KG1 (cell line): Measurements from ENCODE around the gene SLC48A1.

Experiments
- DNase-seq: peaks from one replicate; lab custom pipeline; 2025; lab: John Stamatoyannopoulos, UW

The SLC48A1 gene

DNA sequence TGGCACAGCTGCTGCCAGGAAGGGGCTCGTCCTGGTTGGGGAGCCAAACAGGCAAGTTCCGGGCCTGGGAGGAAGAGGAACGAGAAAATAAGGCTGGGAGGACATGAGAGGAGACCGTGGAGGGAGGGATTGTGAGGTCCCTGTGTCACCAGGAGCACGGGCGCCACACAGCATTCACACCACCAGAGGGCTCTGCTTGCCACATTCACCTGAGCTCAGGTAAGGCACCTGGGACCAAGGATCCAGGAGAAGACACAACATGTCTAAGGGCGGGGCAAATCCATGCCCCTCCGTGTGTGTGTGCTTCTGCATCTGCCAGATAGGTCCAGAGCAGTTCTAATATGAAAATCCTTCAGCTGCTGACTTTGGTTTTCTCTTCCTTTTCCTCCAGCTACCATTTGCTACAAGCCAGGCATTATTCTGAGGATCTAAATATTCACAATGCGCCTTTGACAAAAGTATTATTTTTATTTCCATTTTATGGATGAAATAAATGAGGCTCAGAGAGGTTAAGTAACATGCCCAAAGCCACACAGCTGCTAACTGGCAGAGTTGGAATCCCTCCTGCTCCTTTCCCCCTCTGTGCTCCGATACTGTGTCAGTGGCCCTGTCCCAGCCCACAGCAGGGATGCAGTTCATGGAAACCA lies 28.9 kb upstream of the SLC48A1 start:
- no peak for DNase-seq

DNA sequence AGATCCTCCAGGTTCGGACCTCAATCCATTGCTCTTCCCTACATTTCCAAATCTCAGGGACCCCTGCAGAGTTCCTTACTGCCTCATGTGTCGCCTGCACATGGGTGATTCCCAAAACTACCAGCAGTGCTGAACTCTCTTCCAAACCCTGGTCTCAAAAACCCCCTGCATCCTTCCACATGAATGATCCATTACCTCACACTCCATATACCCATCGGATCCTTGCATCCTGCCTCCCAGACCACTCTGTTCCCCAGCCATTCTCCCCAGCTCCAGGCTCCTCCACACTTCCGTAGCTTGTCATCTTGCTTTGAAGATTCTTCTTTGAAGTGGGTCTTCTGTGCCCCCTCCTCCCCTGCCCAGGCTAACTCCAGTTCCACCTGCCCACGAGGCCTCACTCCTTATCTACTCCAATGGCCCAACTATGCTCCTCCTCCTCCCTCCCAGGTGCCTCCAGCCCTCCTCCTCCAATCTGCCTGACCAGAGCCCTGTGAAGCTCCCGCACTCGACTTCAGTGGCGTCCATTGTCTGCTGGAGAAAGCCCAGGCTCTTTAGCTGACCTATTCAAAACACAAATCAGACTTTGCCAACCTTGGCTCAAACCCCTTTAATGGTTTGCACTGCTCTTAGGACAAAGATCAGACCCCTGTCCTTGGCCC lies 28.1 kb upstream of the SLC48A1 start:
- DNase-seq: no peak

- DNase-seq: no peak
Measured at GRCh38 chr12:47745485-47746041, 27.5 kb upstream of the SLC48A1 start.

GRCh38 chr12:47746073-47746472 lies 27.0 kb upstream of the SLC48A1 start:
- DNase-seq: no peak

- DNase-seq: no peak
Measured at GRCh38 chr12:47746523-47746922, 26.5 kb upstream of the SLC48A1 start.

- no peak for DNase-seq
Measured at GRCh38 chr12:47747126-47747525, 25.9 kb upstream of the SLC48A1 start.

DNA sequence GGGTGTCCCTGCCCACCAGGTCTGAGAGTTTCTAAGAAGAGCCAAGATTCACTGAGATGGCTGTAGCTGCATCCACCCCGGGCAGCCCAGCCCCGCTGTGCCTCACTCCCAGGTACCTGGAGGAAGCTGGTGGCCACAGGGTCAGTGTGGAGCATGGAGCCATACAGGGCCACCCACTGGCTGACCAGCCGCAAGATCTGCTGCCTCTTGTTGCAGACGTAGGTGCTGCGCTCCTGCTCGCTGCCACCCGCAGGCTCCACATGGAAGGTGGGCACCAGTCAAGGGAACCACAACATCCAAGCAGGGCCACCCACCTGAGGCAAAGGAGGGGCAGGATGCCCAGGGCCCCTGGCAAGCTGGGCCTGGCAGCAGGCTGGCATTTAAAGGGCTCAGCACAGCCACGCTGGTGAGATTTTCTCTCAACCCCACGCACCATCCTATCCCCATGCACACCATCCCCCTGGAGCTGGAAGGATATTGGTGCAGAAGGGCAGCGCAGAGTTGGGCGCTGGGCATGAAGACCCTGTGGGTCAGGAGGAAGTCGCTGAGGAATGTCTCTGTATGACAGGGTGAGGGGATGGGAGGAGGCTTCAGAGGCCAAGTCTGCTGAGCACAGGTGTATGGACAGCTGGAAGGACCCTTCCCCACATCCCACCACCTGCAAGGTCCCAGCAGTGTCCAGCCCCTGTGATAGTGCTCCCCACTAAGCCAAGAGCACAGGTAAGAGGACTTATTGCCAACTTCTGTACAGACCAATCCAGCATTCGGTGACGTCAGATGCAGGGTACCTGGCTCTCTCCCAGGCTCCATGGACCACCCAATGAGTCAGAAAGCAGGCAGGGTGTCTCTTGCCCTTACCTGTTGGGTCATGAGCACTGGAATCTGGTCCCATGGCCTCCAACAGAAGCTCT lies 25.2 kb upstream of the SLC48A1 start:
- no peak for DNase-seq

DNA sequence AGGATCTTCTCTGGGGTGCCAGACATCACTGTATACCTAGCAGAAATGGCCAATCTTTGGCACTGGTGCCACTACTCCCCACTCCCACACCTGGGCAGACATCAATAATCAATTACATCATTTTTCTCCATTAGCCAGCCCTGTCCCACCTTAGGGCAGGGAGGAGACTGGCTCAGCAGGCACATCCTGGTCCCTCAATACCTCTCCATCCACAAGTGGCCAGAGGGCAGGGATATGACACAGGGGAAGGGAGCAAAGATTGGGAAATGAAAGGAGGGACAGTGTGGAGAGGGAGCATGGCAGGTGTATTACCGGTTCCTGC lies 24.6 kb upstream of the SLC48A1 start:
- no peak for DNase-seq

DNA sequence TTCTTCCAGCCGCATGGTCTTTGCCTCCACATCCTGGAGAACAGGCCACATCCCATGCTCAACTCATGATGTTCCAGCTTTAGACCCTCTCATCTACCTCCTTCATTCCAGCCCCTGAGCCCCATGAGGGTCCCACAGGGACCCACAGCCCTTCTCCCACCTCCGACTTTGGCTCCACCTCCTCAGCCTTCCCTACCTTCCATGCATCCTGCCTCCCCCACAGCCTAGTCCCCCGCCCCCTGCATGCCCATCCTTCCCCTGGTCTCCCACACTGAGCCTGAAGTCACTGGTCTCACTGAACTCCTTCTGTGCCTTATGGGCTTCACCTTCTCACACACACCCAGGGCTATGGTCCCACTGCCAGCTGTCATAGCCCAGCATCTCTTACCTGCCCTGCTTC lies 24.1 kb upstream of the SLC48A1 start:
- DNase-seq: no peak

- DNase-seq: no peak
Measured at GRCh38 chr12:47750229-47750798, 22.7 kb upstream of the SLC48A1 start.

GRCh38 chr12:47750916-47751470 lies 22.0 kb upstream of the SLC48A1 start:
- no peak for DNase-seq

DNA sequence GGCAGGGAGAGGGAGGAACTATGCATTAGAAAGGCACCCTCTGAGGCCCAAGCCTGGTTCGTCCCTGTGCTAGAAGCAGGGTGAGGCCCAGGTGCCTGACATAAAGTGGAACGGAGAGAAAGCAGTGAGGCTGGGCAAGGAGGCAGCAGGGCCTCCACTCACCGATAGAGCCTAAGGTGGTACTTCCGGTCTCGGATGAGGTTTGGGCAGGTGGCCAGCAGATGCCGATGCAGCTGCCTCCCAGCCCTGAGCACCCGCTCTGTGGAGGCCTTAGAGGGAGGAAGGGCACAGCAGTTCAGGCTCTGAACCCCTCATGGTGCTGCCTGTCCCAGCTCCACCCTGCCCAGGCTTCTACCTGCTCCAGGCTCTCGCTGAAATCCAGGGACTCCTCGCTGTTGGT lies 21.5 kb upstream of the SLC48A1 start:
- no peak for DNase-seq

DNA sequence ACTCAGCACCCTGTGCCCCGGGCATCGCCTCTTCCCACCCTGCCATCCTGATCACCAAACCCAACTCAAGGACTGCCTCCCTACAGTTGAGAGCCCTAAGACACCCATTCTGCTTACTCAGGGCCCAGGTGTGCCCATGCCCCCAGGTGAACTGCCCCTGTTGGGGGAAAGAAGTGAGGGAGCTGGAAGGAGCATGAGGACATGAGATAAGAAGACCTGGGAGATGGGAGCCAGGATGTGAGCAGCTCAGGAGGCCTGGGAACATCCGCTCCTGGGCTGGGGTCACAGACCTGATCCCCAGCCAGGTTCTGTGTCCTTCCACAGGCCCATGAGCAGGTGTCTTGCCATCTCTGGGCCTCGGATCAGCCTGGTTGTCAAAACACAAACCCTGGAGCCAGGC lies 20.9 kb upstream of the SLC48A1 start:
- DNase-seq: no peak

DNA sequence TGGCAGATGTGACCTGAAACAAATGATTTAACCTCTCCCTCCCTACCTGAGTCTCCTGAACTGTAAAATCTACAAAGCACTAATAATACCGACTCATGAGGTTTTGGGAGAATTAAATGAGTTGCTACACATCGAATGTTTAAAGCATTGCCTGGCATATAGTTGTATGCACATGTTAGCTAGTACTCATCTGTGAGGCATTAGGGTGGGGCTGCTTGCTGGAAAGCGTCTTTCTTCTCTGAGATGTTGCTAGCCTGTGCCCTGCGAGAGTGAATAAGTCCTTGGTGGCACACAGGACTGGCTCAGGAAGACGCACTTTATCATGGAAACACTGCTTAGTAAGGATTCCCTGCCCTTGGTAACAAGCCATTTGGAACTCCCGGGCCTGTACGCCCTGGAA lies 20.5 kb upstream of the SLC48A1 start:
- no peak for DNase-seq

GRCh38 chr12:47753021-47754001 lies 19.7 kb upstream of the SLC48A1 start:
- no peak for DNase-seq

GRCh38 chr12:47754126-47754525 lies 18.9 kb upstream of the SLC48A1 start:
- no peak for DNase-seq

DNA sequence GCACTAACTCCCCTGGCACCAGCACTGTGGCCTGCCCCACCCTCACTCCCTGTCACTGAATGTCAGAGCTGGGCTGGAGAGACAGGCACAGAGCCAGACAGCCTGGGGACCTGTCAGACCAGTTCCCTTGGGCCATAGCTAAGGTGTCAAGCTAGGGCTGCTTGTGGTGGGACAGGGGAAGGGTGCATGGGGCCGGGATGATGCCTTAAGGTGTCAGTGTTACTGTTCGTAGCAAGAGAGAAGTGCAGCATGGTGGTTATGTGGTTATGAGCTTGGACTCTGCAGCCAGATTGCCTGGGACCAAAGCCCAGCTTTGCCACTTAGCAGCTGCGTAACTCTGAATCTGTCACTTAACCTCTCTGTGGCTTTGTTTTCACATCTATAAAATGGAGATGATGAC lies 18.2 kb upstream of the SLC48A1 start:
- no peak for DNase-seq

GRCh38 chr12:47755655-47756562 lies 17.1 kb upstream of the SLC48A1 start:
- no peak for DNase-seq

- DNase-seq: no peak
Measured at GRCh38 chr12:47757364-47757839, 15.6 kb upstream of the SLC48A1 start.
